IMR-90 (cell line): ENCODE results near the gene USP9X. TPM values are rescaled to one million over a fixed set of nuclear protein-coding genes. Genes with fewer than 3 reads are reported as not detected.

Source experiments
- ATAC-seq: fragments of 200-7000 bp; cut with Tn5 transposase; 2 replicates; pipeline ENCODE4 v1.9.1; 2020; ENCODE audit warnings: low read depth, mild to moderate bottlenecking, moderate library complexity
- BruUV-seq: library from RNA; stranded (reverse); fragments of 400-500 nt; replicated peaks from 2 replicates; lab custom pipeline; 2021; lab: Mats Ljungman, UMichigan
- CTCF ChIA-PET: fragments of 300-600 bp; formaldehyde crosslinking; extraction: SDS; loops from one replicate; lab custom pipeline; 2021; ENCODE audit warnings: antibody characterized with exemption; lab: Yijun Ruan, JAX
- POLR2A ChIA-PET: fragments of 300-600 bp; sonication (Branson Sonifier 250); formaldehyde crosslinking; loops from one replicate; lab custom pipeline; 2022; ENCODE audit warnings: antibody characterized with exemption; ENCODE audit not compliant: unreplicated experiment; lab: Charles Lee
- DNase-seq: peaks from one replicate; pipeline ENCODE4 v3.0.0; 2013
- H2AFZ ChIP-seq: replicated peaks from 2 replicates; pipeline ENCODE3; 2013; ENCODE audit warnings: low read length, mild to moderate bottlenecking; ENCODE audit not compliant: poor library complexity
- H2AK5ac ChIP-seq: 2 replicates; pipeline ENCODE4 v1.6.1; 2013; ENCODE audit warnings: low read depth, low read length, inconsistent platforms
- H2AK9ac ChIP-seq: replicated peaks from 2 replicates; pipeline ENCODE3; 2013; ENCODE audit warnings: mild to moderate bottlenecking, low read depth, low read length, moderate library complexity; ENCODE audit not compliant: poor library complexity
- H2BK120ac ChIP-seq: 2 replicates; pipeline ENCODE4 v1.6.1; 2013; ENCODE audit warnings: low read depth, low read length, inconsistent platforms
- H2BK15ac ChIP-seq: 3 replicates; pipeline ENCODE4 v1.6.1; 2013; ENCODE audit warnings: low read depth, low read length, inconsistent platforms
- H2BK20ac ChIP-seq: 2 replicates; pipeline ENCODE4 v1.6.1; 2013; ENCODE audit warnings: low read depth, mild to moderate bottlenecking, inconsistent platforms, low read length, moderate library complexity
- H2BK5ac ChIP-seq: 2 replicates; pipeline ENCODE4 v1.6.1; 2013; ENCODE audit warnings: mild to moderate bottlenecking, low read depth, low read length, inconsistent platforms; ENCODE audit not compliant: poor library complexity, severe bottlenecking
- H3K14ac ChIP-seq: replicated peaks from 2 replicates; pipeline ENCODE4 v1.6.1; 2013; ENCODE audit warnings: low read depth, low read length, inconsistent platforms
- H3K18ac ChIP-seq: 2 replicates; pipeline ENCODE4 v1.6.1; 2013; ENCODE audit warnings: low read depth, low read length, control low read depth
- H3K23ac ChIP-seq: 2 replicates; pipeline ENCODE4 v1.6.1; 2013; ENCODE audit warnings: low read depth, low read length, inconsistent platforms
- H3K27ac ChIP-seq: 2 replicates; pipeline ENCODE4 v1.5.1; 2013; ENCODE audit warnings: mild to moderate bottlenecking, control low read depth, low read length; ENCODE audit not compliant: insufficient read depth
- H3K27me3 ChIP-seq: 2 replicates; pipeline ENCODE4 v1.6.1; 2013; ENCODE audit warnings: low read length; ENCODE audit not compliant: control insufficient read depth, insufficient read depth
- H3K36me3 ChIP-seq: 2 replicates; pipeline ENCODE4 v1.6.1; 2013; ENCODE audit warnings: low read length, mixed read lengths; ENCODE audit not compliant: control insufficient read depth, insufficient read depth
- H3K4ac ChIP-seq: 2 replicates; pipeline ENCODE4 v1.6.1; 2013; ENCODE audit warnings: low read depth, low read length, inconsistent platforms
- H3K4me1 ChIP-seq: 2 replicates; pipeline ENCODE4 v1.6.1; 2013; ENCODE audit warnings: low read length, mixed read lengths; ENCODE audit not compliant: control insufficient read depth, insufficient read depth
- H3K4me2 ChIP-seq: 2 replicates; pipeline ENCODE4 v1.6.1; 2013; ENCODE audit warnings: low read depth, mild to moderate bottlenecking, control low read depth, low read length, moderate library complexity
- H3K4me3 ChIP-seq: 2 replicates; pipeline ENCODE4 v1.5.1; 2013; ENCODE audit warnings: low read depth, mild to moderate bottlenecking, control low read depth, low read length, moderate library complexity; ENCODE audit not compliant: insufficient read depth
- H3K56ac ChIP-seq: 2 replicates; pipeline ENCODE4 v1.6.1; 2013; ENCODE audit warnings: low read length, inconsistent platforms; ENCODE audit not compliant: insufficient read depth; ENCODE audit errors: extremely low read depth
- H3K79me1 ChIP-seq, 2 experiments: 2 replicates each; pipeline ENCODE4 v1.6.1; 2013; ENCODE audit warnings: low read length in 2 of 2, inconsistent platforms in 1 of 2, low read depth in 1 of 2
- H3K9ac ChIP-seq: 2 replicates; pipeline ENCODE4 v1.6.1; 2013; ENCODE audit warnings: low read depth, low read length, control low read depth
- H3K9me1 ChIP-seq: 2 replicates; pipeline ENCODE4 v1.6.1; 2013; ENCODE audit warnings: low read length, inconsistent platforms; ENCODE audit not compliant: insufficient read depth
- H3K9me3 ChIP-seq: 2 replicates; pipeline ENCODE4 v1.6.1; 2013; ENCODE audit warnings: low read length; ENCODE audit not compliant: control insufficient read depth, insufficient read depth
- H4K20me1 ChIP-seq: 2 replicates; pipeline ENCODE4 v1.6.1; 2013; ENCODE audit warnings: low read length, inconsistent platforms; ENCODE audit not compliant: insufficient read depth
- H4K5ac ChIP-seq: 2 replicates; pipeline ENCODE4 v1.6.1; 2013; ENCODE audit warnings: mild to moderate bottlenecking, low read depth, low read length, control low read depth
- H4K8ac ChIP-seq, 2 experiments: 2 replicates each; pipeline ENCODE4 v1.6.1; 2013; ENCODE audit warnings: low read depth in 2 of 2, low read length in 2 of 2, control low read depth in 1 of 2, inconsistent platforms in 1 of 2
- H4K91ac ChIP-seq: 2 replicates; pipeline ENCODE4 v1.6.1; 2013; ENCODE audit warnings: low read depth, low read length, inconsistent platforms; ENCODE audit not compliant: insufficient read depth
- BHLHE40 ChIP-seq: fragments of 150-350 bp; IDR thresholded peaks from 2 replicates; pipeline ENCODE4 v1.6.1; 2016; ENCODE audit warnings: mild to moderate bottlenecking, low read depth, low read length
- CEBPB ChIP-seq: IDR thresholded peaks from 2 replicates; pipeline ENCODE4 v1.6.1; 2012; ENCODE audit warnings: low read depth, low read length, improper control_type of control experiment
- CHD1 ChIP-seq: IDR thresholded peaks from 2 replicates; pipeline ENCODE4 v1.6.1; 2012; ENCODE audit warnings: low read depth, low read length, improper control_type of control experiment
- CTCF ChIP-seq: conservative IDR thresholded peaks from 2 replicates; pipeline ENCODE4 v1.5.1; 2012; ENCODE audit warnings: mild to moderate bottlenecking, low read depth, low read length, improper control_type of control experiment
- ELK1 ChIP-seq: fragments of 150-350 bp; IDR thresholded peaks from 2 replicates; pipeline ENCODE4 v1.6.1; 2016; ENCODE audit warnings: low read depth, mild to moderate bottlenecking, low read length, moderate library complexity, borderline replicate concordance
- FOS ChIP-seq: fragments of 150-350 bp; IDR thresholded peaks from 2 replicates; pipeline ENCODE4 v1.6.1; 2016; ENCODE audit warnings: low read depth, low read length
- MAFK ChIP-seq: IDR thresholded peaks from 2 replicates; pipeline ENCODE4 v1.6.1; 2012; ENCODE audit warnings: low read depth, low read length, improper control_type of control experiment
- MAZ ChIP-seq: IDR thresholded peaks from 2 replicates; pipeline ENCODE4 v1.6.1; 2012; ENCODE audit warnings: low read depth, mild to moderate bottlenecking, low read length, improper control_type of control experiment, moderate library complexity, borderline replicate concordance
- MXI1 ChIP-seq: IDR thresholded peaks from 2 replicates; pipeline ENCODE4 v1.6.1; 2012; ENCODE audit warnings: low read depth, mild to moderate bottlenecking, low read length, moderate library complexity, borderline replicate concordance
- NFE2L2 ChIP-seq: fragments of 150-350 bp; IDR thresholded peaks from 2 replicates; pipeline ENCODE4 v1.6.1; 2016; ENCODE audit warnings: low read depth, mild to moderate bottlenecking, low read length
- POLR2A ChIP-seq: IDR thresholded peaks from 2 replicates; pipeline ENCODE4 v1.6.1; 2012; ENCODE audit warnings: mild to moderate bottlenecking, low read depth, low read length
- RAD21 ChIP-seq: IDR thresholded peaks from 2 replicates; pipeline ENCODE4 v1.6.1; 2012; ENCODE audit warnings: low read length, improper control_type of control experiment
- RCOR1 ChIP-seq: IDR thresholded peaks from 2 replicates; pipeline ENCODE4 v1.6.1; 2012; ENCODE audit warnings: mild to moderate bottlenecking, low read length, improper control_type of control experiment; ENCODE audit not compliant: insufficient replicate concordance
- RFX5 ChIP-seq: IDR thresholded peaks from 2 replicates; pipeline ENCODE4 v1.8.0; 2012; ENCODE audit warnings: low read depth, mild to moderate bottlenecking, low read length, moderate library complexity
- SMC3 ChIP-seq: fragments of 150-350 bp; IDR thresholded peaks from 2 replicates; pipeline ENCODE4 v1.6.1; 2016; ENCODE audit warnings: low read depth, mild to moderate bottlenecking, antibody characterized with exemption, low read length, moderate library complexity
- dilution Hi-C: fragments of 300-500 bp; cut with HindIII; formaldehyde crosslinking; loops from one replicate; pipeline ENCODE4 v1.14.3; 2018; ENCODE audit warnings: low sequenced_read_pairs; ENCODE audit not compliant: unreplicated experiment
- in situ Hi-C: fragments of 300-500 bp; cut with MboI; formaldehyde crosslinking; loops from 3 replicates; pipeline ENCODE4 v1.14.3; 2019; ENCODE audit warnings: low sequenced_read_pairs, inconsistent platforms, mixed read lengths
- intact Hi-C: fragments of 100-400 bp; cut with micrococcal nuclease; formaldehyde crosslinking; loops from 2 replicates; pipeline ENCODE4 v1.10.0; 2022
- polyA plus RNA-seq, 3 experiments: library from polyadenylated mRNA; depleted of rRNA; stranded (reverse); fragments of >200 nt; gene quantifications; 2 replicates each; pipeline ENCODE4 v1.2.3, GENCODE V29; 2012; ENCODE audit warnings: low replicate concordance in 1 of 3
- total RNA-seq: library from RNA; depleted of rRNA; stranded (reverse); fragments of >200 nt; gene quantifications from 2 replicates; pipeline ENCODE4 v1.2.3, GENCODE V29; 2012
- TF ChIP-seq, protein P1 (sequence below): fragments of 150-350 bp; IDR thresholded peaks from 2 replicates; pipeline ENCODE4 v1.6.1; 2017; ENCODE audit warnings: mild to moderate bottlenecking, antibody characterized with exemption, low read length, low read depth

The USP9X gene
- total and polyA plus RNA-seq, 2 of the 4 experiments (the other 2 are of a cell fraction) = 17.5 to 104 TPM

DNA sequence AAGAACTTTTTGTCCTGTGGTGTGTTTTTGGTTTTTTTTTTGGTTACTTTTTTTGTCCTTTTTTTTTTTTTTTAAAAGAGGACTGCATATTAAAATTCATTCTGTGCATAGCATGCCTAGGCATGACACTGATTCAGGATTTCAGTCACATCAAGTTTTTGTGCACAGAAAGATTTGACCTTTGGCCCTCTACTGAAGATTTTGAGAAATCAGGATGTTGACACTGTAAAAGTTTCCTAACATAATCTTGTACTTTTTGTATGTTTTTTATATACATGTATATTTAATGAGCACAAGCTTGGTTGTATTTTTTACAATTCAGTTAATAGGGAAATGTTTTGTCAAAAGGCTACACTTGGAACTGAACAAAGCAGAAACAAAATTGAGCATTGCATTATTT is 148.7 kb downstream of the USP9X start:
- CTCF ChIA-PET = no interaction called here

More for the DNA sequence above, 148.7 kb downstream of the USP9X start:
- no peak for DNase-seq
- Histone ChIP-seq H2BK20ac (no peak overlapping the region), H3K9ac (no peak overlapping the region), H3K9me1 (no peaks in the 10 kb centered on the region), H3K4me3 (no peak overlapping the region), H3K4me2 (no peak overlapping the region), H3K27ac (no peak overlapping the region), H2BK15ac (no peak overlapping the region), H4K91ac (no peak overlapping the region), H3K9me3 (no peaks in the 10 kb centered on the region), H3K23ac (no peak overlapping the region), H4K8ac (no peak overlapping the region), H2AK5ac (no peak overlapping the region), H3K56ac (no peak overlapping the region), H3K18ac (no peak overlapping the region), H3K36me3 (peaks cover 17% of the 10 kb centered on the region), H2BK5ac (no peak overlapping the region), H3K14ac (no peak overlapping the region), H2BK120ac (no peak overlapping the region), H4K5ac (no peak overlapping the region), H3K27me3 (no peaks in the 10 kb centered on the region), H3K4me1 (no peaks in the 10 kb centered on the region), H4K20me1 (no peaks in the 10 kb centered on the region), H3K4ac (no peak overlapping the region), H2AK9ac (no peak overlapping the region), H2AFZ (no peak overlapping the region), H3K79me1 (no peaks in the 10 kb centered on the region)
- TF ChIP-seq BHLHE40 (no peak), RCOR1 (no peak), MAZ (no peak), FOS (no peak), SMC3 (no peak), CHD1 (no peak), POLR2A (no peak), CEBPB (no peak), MXI1 (no peak), RFX5 (no peak), MAFK (no peak), NFE2L2 (no peak), ELK1 (no peak), RAD21 (no peak), CTCF (no peak)
- TF ChIP-seq, protein P1, sequence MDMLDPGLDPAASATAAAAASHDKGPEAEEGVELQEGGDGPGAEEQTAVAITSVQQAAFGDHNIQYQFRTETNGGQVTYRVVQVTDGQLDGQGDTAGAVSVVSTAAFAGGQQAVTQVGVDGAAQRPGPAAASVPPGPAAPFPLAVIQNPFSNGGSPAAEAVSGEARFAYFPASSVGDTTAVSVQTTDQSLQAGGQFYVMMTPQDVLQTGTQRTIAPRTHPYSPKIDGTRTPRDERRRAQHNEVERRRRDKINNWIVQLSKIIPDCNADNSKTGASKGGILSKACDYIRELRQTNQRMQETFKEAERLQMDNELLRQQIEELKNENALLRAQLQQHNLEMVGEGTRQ = no peak
- intact Hi-C loops (no loop called here), dilution Hi-C loops (no loop called here), in situ Hi-C loops (loop anchor here (25.0 kb wide), 1 partner anchor 572 kb away; no protein-coding TSS in a partner anchor)
- no peak for ATAC-seq
- no TSS peak for BruUV-seq
- POLR2A ChIA-PET = no interaction called here
